Measurements from ENCODE around the gene GRIK4. TPM values are rescaled to one million over a fixed set of nuclear protein-coding genes. Genes with fewer than 3 reads are reported as not detected.

GRIK4 gene
- total RNA-seq, 1 donor from 2014 or later, result not detected

GRCh38 chr11:120744016-120744994 is 232.8 kb downstream of the GRIK4 start:
- H3K4me3 Mint-ChIP-seq (ENCODE audit: low read depth), result no peak overlapping the region
- TF ChIP-seq CTCF (IDR thresholded peaks at IDR 0.05; ENCODE audit: unreplicated experiment), result peak; percentile 17
- H3K36me3 Mint-ChIP-seq (ENCODE audit: insufficient read depth), result no peaks in the 10 kb centered on the region
- H3K27me3 Mint-ChIP-seq, result peaks cover 9% of the 10 kb centered on the region
- H3K9me3 Mint-ChIP-seq (ENCODE audit: low read depth), result no peaks in the 10 kb centered on the region
- no peak for DNase-seq (ENCODE audit: low spot score, unreplicated experiment)
- H3K4me1 Mint-ChIP-seq (ENCODE audit: low read depth), result no peaks in the 10 kb centered on the region
- no peak overlapping the region for H3K27ac Mint-ChIP-seq

- no peak for TF ChIP-seq CTCF (IDR thresholded peaks at IDR 0.05; ENCODE audit: unreplicated experiment)
- Mint-ChIP-seq H3K4me3 (ENCODE audit: low read depth) (no peak overlapping the region), H3K9me3 (ENCODE audit: low read depth) (no peaks in the 10 kb centered on the region), H3K36me3 (ENCODE audit: insufficient read depth) (no peaks in the 10 kb centered on the region), H3K27ac (peak overlapping the region; percentile 38), H3K4me1 (ENCODE audit: low read depth) (no peaks in the 10 kb centered on the region), H3K27me3 (peaks cover 9% of the 10 kb centered on the region)
- DNase-seq (ENCODE audit: low spot score, unreplicated experiment), result no peak
Observed at GRCh38 chr11:120746376-120746775, 234.8 kb downstream of the GRIK4 start.

GRCh38 chr11:120746836-120747609 is 235.5 kb downstream of the GRIK4 start:
- H3K4me3 Mint-ChIP-seq (ENCODE audit: low read depth), result no peak overlapping the region
- H3K36me3 Mint-ChIP-seq (ENCODE audit: insufficient read depth), result no peaks in the 10 kb centered on the region
- peaks cover 9% of the 10 kb centered on the region for H3K27me3 Mint-ChIP-seq
- H3K27ac Mint-ChIP-seq, result no peak overlapping the region
- no peak for DNase-seq (ENCODE audit: low spot score, unreplicated experiment)
- H3K9me3 Mint-ChIP-seq (ENCODE audit: low read depth), result no peaks in the 10 kb centered on the region
- no peak for TF ChIP-seq CTCF (IDR thresholded peaks at IDR 0.05; ENCODE audit: unreplicated experiment)
- no peaks in the 10 kb centered on the region for H3K4me1 Mint-ChIP-seq (ENCODE audit: low read depth)

- TF ChIP-seq CTCF (IDR thresholded peaks at IDR 0.05; ENCODE audit: unreplicated experiment), result no peak
- Mint-ChIP-seq H3K27me3 (peaks cover 12% of the 10 kb centered on the region), H3K9me3 (ENCODE audit: low read depth) (no peaks in the 10 kb centered on the region), H3K27ac (no peak overlapping the region), H3K36me3 (ENCODE audit: insufficient read depth) (no peaks in the 10 kb centered on the region), H3K4me3 (ENCODE audit: low read depth) (no peak overlapping the region), H3K4me1 (ENCODE audit: low read depth) (no peaks in the 10 kb centered on the region)
- no peak for DNase-seq (ENCODE audit: low spot score, unreplicated experiment)
Observed at GRCh38 chr11:120747850-120748814, 236.6 kb downstream of the GRIK4 start.
